Suppressor macrophage treated with lipopolysaccharide for 4 hours (primary cell): ENCODE results near the gene MS4A8.
"Not testable (repeated sequence)": the region's sequence is repeated elsewhere in the genome, so short reads cannot be mapped to it uniquely, and the experiment has no call there.

Experiments used
- DNase-seq: peaks from one replicate; pipeline ENCODE4 v3.0.0-alpha.2; 2020

The MS4A8 gene, protein sequence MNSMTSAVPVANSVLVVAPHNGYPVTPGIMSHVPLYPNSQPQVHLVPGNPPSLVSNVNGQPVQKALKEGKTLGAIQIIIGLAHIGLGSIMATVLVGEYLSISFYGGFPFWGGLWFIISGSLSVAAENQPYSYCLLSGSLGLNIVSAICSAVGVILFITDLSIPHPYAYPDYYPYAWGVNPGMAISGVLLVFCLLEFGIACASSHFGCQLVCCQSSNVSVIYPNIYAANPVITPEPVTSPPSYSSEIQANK

GRCh38 chr11:60699284-60699691 is at the start of gene MS4A8:
Gene MS4A8, plus strand, starts transcription at chr11:60699612. Its CDS starts 1,249 bp downstream, at chr11:60700861.
- no peak for DNase-seq

DNA sequence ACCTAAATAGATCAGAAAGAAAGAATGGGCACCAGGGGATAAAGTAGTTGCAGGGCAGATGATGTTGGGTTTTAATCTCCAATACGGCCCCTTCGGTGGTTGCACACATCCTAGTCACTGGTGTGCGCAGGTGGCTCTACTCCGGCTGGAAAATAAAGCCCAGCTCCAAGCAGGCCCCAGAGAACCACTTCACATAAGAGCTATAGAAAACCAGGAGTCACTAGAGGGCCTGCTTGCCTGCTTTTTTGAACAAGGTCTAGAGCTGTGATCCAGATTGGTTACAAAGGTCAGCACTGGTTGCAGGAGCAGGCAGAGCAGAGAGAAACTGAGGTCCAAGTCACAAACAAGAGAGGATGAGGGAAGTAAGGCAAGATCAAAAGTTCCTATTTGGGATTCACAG is 41.5 kb upstream of the MS4A8 start:
- DNase-seq: no peak

- DNase-seq: no peak
Observed at GRCh38 chr11:60658409-60658808, 41.0 kb upstream of the MS4A8 start.

DNA sequence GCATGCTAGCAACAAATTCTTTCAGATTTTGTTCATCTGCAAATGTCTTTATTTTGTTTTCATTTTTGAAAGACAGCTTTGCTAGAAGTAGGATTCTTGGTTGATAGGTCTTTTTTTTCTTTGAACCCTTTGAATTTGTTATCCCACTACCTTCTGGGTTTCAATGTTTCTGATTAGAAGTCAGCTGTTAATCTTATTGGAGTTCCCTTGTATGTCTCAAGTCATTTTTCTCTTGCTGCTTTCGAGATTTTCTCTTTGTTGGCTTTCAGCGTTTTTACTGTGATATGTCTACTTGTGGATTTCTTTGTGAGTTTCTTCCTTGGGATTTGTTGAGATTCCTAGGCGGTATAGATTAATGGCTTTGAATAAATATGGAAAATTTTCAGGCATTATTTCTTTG is 27.2 kb upstream of the MS4A8 start:
- DNase-seq: no peak

- not testable (repeated sequence) for DNase-seq
Observed at GRCh38 chr11:60678231-60678630, 21.2 kb upstream of the MS4A8 start.

GRCh38 chr11:60679879-60680278 is 19.5 kb upstream of the MS4A8 start:
- DNase-seq: no peak

- DNase-seq: no peak
Observed at GRCh38 chr11:60680455-60681119, 18.8 kb upstream of the MS4A8 start.

DNA sequence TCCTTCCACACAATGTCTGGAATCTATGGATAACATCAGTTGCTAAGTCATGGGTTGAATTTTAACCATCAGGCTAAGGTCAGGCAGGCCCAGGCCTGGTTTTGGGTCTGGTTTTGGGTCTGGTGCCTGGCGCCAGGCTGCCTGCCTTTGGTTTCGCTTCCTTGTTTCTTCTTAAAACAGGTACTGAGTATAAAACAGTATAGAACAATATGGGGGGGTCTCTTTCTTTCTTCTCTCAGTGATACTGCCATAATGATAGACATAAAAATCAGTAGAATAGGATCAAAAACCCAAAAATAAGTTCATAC is 14.9 kb upstream of the MS4A8 start:
- DNase-seq: not testable (repeated sequence)

- DNase-seq: no peak
Observed at GRCh38 chr11:60691661-60692060, 7.8 kb upstream of the MS4A8 start.

DNA sequence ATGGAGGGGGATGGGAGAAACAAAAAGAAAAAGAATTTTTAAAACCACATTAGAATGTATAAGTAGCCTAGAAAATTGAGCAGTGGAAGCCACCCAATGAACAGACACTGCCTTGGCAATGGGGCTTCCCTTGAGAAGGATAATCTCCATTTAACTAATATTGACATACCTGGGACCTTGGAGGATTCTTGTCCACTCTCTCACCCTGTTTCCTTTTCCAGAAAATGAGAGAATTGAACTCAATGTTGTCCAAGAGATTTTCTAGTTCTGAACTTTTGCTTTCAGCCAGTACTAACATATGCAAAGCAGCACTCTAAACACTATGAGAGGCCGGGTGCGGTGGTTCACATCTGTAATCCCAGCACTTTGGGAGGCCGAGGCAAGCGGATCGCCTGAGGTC is 524 bp downstream of the MS4A8 start:
- no peak for DNase-seq

- DNase-seq: peak; percentile 5
Observed at GRCh38 chr11:60700689-60701468, 1.5 kb downstream of the MS4A8 start.

DNA sequence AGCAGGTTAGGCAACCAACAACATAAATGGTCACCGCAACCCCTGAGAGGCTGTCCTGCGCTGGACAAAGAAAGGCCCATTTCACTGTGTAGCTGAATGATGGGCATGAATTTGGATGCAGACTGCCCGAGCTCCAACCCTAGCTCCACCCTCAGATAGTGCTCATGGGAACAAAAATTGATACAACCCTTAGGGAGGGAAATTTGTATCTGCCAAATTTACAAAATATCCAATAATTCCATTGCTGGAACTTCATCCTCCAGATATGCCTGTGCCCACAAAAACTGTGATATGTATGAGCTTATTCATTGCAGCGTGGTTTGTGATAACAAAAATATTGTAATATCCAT is 2.0 kb downstream of the MS4A8 start:
- DNase-seq: no peak

DNA sequence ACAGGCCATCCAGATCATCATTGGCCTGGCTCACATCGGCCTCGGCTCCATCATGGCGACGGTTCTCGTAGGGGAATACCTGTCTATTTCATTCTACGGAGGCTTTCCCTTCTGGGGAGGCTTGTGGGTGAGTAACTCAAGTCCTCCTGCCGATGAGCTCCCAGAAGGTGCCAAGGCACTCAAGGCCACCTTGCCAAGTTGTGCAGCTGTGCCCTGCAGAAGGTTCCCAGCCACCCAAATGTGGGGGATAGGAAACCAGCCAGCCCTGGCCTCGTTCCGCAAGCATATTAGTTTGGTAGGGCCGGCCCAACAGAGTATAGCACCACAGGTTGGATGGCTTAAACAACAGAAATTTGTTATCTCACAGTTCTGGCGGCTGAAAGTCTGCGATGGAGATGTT is 4.0 kb downstream of the MS4A8 start:
- no peak for DNase-seq

GRCh38 chr11:60705895-60706294 is 6.5 kb downstream of the MS4A8 start:
- no peak for DNase-seq

- DNase-seq: no peak
Observed at GRCh38 chr11:60706931-60707330, 7.5 kb downstream of the MS4A8 start.

DNA sequence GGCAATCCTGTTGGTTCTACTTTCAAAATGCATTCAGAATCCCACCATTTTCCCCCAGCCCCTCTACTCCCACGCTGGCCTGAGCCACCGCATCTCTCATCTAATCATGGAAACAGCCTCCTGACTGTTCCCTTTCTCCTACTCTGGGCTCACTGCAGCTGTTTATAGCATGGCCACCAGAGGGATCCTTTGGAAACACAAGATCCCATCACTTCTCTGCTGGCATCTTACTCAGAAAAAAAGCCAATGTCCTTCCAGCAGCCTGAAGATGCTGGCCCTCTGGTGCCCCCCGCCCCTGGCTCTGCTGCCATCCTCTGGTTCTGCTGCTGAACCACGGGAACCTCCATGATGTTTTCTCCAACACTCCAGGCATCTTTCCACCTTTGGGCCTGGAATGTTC is 11.1 kb downstream of the MS4A8 start:
- no peak for DNase-seq

GRCh38 chr11:60711276-60711675 is 11.9 kb downstream of the MS4A8 start:
- no peak for DNase-seq

DNA sequence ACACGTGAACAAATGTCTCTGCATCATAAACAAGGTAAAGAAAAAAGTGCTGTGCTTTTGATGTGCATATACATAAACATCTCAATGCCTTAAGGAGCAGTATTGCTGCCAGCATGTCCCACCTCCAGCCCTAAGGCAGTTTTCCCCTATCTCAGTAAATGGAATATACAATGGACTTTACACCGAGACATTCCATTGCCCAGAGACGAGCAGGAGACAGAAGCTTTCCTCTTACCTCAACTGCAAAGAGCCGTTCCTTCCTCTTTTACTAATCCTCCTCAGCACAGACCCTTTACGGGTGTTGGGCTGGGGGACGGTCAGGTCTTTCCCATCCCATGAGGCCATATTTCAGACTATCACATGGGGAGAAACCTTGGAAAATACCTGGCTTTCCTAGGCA is 14.0 kb downstream of the MS4A8 start:
- not testable (repeated sequence) for DNase-seq

- no peak for DNase-seq
Observed at GRCh38 chr11:60717956-60718355, 18.5 kb downstream of the MS4A8 start.

GRCh38 chr11:60718524-60719316 is 19.3 kb downstream of the MS4A8 start:
- DNase-seq: no peak

- DNase-seq: no peak
Observed at GRCh38 chr11:60719391-60719790, 20.0 kb downstream of the MS4A8 start.

- DNase-seq: no peak
Observed at GRCh38 chr11:60720460-60720859, 21.0 kb downstream of the MS4A8 start.

GRCh38 chr11:60724420-60724819 is 25.0 kb downstream of the MS4A8 start, which contains the start of gene MS4A18:
Gene MS4A18, plus strand, starts transcription at chr11:60724720.
- no peak for DNase-seq
